GM12865 (cell line): ENCODE data around the gene SQOR.

ENCODE experiments used
- DNase-seq: peaks from one replicate; pipeline ENCODE4 v3.0.0; 2010; ENCODE audit warnings: low read depth
- H3K4me3 ChIP-seq: 2 replicates; pipeline ENCODE4 v1.5.1; 2011; ENCODE audit warnings: mild to moderate bottlenecking, low read depth, low read length, control low read depth
- TF ChIP-seq, protein P1 (sequence below): IDR thresholded peaks from 2 replicates; pipeline ENCODE4 v1.5.1; 2011; ENCODE audit warnings: low read length, control low read depth, low read depth, inconsistent platforms; ENCODE audit not compliant: insufficient read depth; ENCODE audit errors: missing control alignments

Gene SQOR

GRCh38 chr15:45657764-45658545 lies 23.1 kb downstream of the SQOR start:
- H3K4me3 ChIP-seq = no peak overlapping the region
- TF ChIP-seq, protein P1, sequence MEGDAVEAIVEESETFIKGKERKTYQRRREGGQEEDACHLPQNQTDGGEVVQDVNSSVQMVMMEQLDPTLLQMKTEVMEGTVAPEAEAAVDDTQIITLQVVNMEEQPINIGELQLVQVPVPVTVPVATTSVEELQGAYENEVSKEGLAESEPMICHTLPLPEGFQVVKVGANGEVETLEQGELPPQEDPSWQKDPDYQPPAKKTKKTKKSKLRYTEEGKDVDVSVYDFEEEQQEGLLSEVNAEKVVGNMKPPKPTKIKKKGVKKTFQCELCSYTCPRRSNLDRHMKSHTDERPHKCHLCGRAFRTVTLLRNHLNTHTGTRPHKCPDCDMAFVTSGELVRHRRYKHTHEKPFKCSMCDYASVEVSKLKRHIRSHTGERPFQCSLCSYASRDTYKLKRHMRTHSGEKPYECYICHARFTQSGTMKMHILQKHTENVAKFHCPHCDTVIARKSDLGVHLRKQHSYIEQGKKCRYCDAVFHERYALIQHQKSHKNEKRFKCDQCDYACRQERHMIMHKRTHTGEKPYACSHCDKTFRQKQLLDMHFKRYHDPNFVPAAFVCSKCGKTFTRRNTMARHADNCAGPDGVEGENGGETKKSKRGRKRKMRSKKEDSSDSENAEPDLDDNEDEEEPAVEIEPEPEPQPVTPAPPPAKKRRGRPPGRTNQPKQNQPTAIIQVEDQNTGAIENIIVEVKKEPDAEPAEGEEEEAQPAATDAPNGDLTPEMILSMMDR = no peak
- DNase-seq = no peak

- TF ChIP-seq, protein P1 = no peak
- DNase-seq = no peak
- no peak overlapping the region for H3K4me3 ChIP-seq
Observed at GRCh38 chr15:45660231-45660979, 25.6 kb downstream of the SQOR start.

- DNase-seq = no peak
- TF ChIP-seq, protein P1 = no peak
- H3K4me3 ChIP-seq = no peak overlapping the region
Observed at GRCh38 chr15:45662375-45662774, 27.5 kb downstream of the SQOR start.

DNA sequence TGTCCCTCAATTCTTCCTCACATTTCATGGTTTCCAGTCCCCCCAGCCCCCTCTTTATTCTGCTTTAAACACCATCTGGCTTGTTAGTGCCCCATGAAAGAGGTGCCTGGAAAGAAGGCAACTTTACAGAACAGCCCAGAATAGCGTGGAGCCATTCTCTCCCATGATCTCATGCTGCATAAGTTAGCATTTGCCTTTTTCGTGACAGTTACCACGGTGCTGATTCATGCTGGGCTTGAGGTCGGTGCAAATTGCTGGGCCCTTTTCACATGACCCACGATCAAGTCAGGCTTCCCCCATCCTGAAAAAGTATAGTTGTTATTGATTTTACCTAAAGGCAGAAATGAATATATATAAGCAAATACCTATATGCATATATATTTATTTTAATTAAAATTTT lies 29.6 kb downstream of the SQOR start:
- H3K4me3 ChIP-seq = no peak overlapping the region
- no peak for DNase-seq
- TF ChIP-seq, protein P1 = no peak

DNA sequence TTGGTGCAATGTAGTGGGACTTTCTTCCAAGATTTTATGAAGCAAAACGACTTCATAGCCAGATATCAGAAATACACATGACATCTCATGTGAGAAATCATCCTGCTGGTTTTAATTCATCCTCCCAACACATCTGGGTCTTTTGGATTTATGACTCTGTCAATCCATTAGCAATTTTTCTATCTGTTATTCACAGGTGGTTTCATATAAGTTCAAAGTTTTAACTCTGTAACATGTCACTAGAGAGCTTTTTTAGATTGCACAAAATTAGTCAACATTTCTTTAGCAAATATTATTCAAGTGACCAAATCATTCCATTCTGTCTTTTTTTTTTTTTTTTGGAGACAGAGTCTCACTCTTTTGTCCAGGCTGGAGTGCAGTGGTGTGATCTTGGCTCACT lies 30.4 kb downstream of the SQOR start:
- DNase-seq = no peak
- no peak overlapping the region for H3K4me3 ChIP-seq
- TF ChIP-seq, protein P1 = no peak

GRCh38 chr15:45666119-45666875 lies 31.5 kb downstream of the SQOR start:
- no peak overlapping the region for H3K4me3 ChIP-seq
- TF ChIP-seq, protein P1 = no peak
- DNase-seq = no peak
